Epithelial cell of prostate (primary cell): Measurements from ENCODE around the gene PAX7.
"Not testable (repeated sequence)": the region's sequence is repeated elsewhere in the genome, so short reads cannot be mapped to it uniquely, and the experiment has no call there.

Experiments
- DNase-seq: peaks from one replicate; pipeline ENCODE4 v3.0.0-alpha.2; 2011; ENCODE audit warnings: low read depth, low spot score
- H3K27ac ChIP-seq: fragments of 450-650 bp; 2 replicates; pipeline ENCODE4 v1.5.1; 2017; ENCODE audit warnings: mild to moderate bottlenecking

Gene PAX7

GRCh38 chr1:18694289-18694688, 63.6 kb downstream of the PAX7 start:
- not testable (repeated sequence) for H3K27ac ChIP-seq, DNase-seq

- DNase-seq: no peak
- no peak overlapping the region for H3K27ac ChIP-seq
Measured at GRCh38 chr1:18697541-18697940, 66.9 kb downstream of the PAX7 start.

GRCh38 chr1:18700530-18700929, 69.9 kb downstream of the PAX7 start:
- no peak overlapping the region for H3K27ac ChIP-seq
- DNase-seq: no peak

- no peak overlapping the region for H3K27ac ChIP-seq
- DNase-seq: no peak
Measured at GRCh38 chr1:18701183-18701582, 70.5 kb downstream of the PAX7 start.

GRCh38 chr1:18703041-18703621, 72.5 kb downstream of the PAX7 start:
- no peak for DNase-seq
- H3K27ac ChIP-seq: no peak overlapping the region

GRCh38 chr1:18705811-18706210, 75.2 kb downstream of the PAX7 start:
- DNase-seq: no peak
- H3K27ac ChIP-seq: no peak overlapping the region

- no peak for DNase-seq
- no peak overlapping the region for H3K27ac ChIP-seq
Measured at GRCh38 chr1:18707696-18708257, 77.1 kb downstream of the PAX7 start.

GRCh38 chr1:18710002-18710401, 79.4 kb downstream of the PAX7 start:
- no peak for DNase-seq
- H3K27ac ChIP-seq: no peak overlapping the region

GRCh38 chr1:18711003-18711402, 80.4 kb downstream of the PAX7 start:
- no peak for DNase-seq
- H3K27ac ChIP-seq: no peak overlapping the region

- DNase-seq: no peak
- no peak overlapping the region for H3K27ac ChIP-seq
Measured at GRCh38 chr1:18711536-18712251, 81.0 kb downstream of the PAX7 start.

- no peak overlapping the region for H3K27ac ChIP-seq
- DNase-seq: no peak
Measured at GRCh38 chr1:18712252-18712600, 81.6 kb downstream of the PAX7 start.

- no peak for DNase-seq
- no peak overlapping the region for H3K27ac ChIP-seq
Measured at GRCh38 chr1:18714404-18715175, 83.9 kb downstream of the PAX7 start.

GRCh38 chr1:18716112-18716784, 85.6 kb downstream of the PAX7 start:
- no peak for DNase-seq

GRCh38 chr1:18716785-18717678, 86.4 kb downstream of the PAX7 start:
- DNase-seq: no peak
- H3K27ac ChIP-seq: no peak overlapping the region

More at GRCh38 chr1:18716112-18716784, 85.6 kb downstream of the PAX7 start:
- no peak overlapping the region for H3K27ac ChIP-seq

- no peak for DNase-seq
Measured at GRCh38 chr1:18719786-18720451, 89.3 kb downstream of the PAX7 start.

GRCh38 chr1:18721041-18721440, 90.4 kb downstream of the PAX7 start:
- H3K27ac ChIP-seq: no peak overlapping the region
- no peak for DNase-seq

More at GRCh38 chr1:18719786-18720451, 89.3 kb downstream of the PAX7 start:
- H3K27ac ChIP-seq: no peak overlapping the region

GRCh38 chr1:18721776-18722175, 91.1 kb downstream of the PAX7 start:
- no peak for DNase-seq
- no peak overlapping the region for H3K27ac ChIP-seq

- no peak overlapping the region for H3K27ac ChIP-seq
- DNase-seq: no peak
Measured at GRCh38 chr1:18722270-18722669, 91.6 kb downstream of the PAX7 start.

- no peak overlapping the region for H3K27ac ChIP-seq
- no peak for DNase-seq
Measured at GRCh38 chr1:18723206-18723605, 92.6 kb downstream of the PAX7 start.
